Rectal smooth muscle tissue (tissue), 1 donor: ENCODE results near the gene SMOC2.

ENCODE experiments used
- H3K27ac ChIP-seq: one replicate; pipeline ENCODE4 v1.7.0; 2013; ENCODE audit warnings: low read depth, low read length, inconsistent platforms
- H3K27me3 ChIP-seq: one replicate; pipeline ENCODE4 v1.7.0; 2013; ENCODE audit warnings: low read length; ENCODE audit not compliant: control insufficient read depth, insufficient read depth
- H3K36me3 ChIP-seq: one replicate; pipeline ENCODE4 v1.7.0; 2013; ENCODE audit warnings: low read length; ENCODE audit not compliant: control insufficient read depth, insufficient read depth
- H3K4me1 ChIP-seq: one replicate; pipeline ENCODE4 v1.7.0; 2013; ENCODE audit warnings: low read length; ENCODE audit not compliant: control insufficient read depth, insufficient read depth
- H3K4me3 ChIP-seq: one replicate; pipeline ENCODE4 v1.7.0; 2013; ENCODE audit warnings: low read length
- H3K9ac ChIP-seq: one replicate; pipeline ENCODE4 v1.7.0; 2013; ENCODE audit warnings: low read length

The SMOC2 gene, protein sequence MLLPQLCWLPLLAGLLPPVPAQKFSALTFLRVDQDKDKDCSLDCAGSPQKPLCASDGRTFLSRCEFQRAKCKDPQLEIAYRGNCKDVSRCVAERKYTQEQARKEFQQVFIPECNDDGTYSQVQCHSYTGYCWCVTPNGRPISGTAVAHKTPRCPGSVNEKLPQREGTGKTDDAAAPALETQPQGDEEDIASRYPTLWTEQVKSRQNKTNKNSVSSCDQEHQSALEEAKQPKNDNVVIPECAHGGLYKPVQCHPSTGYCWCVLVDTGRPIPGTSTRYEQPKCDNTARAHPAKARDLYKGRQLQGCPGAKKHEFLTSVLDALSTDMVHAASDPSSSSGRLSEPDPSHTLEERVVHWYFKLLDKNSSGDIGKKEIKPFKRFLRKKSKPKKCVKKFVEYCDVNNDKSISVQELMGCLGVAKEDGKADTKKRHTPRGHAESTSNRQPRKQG

DNA sequence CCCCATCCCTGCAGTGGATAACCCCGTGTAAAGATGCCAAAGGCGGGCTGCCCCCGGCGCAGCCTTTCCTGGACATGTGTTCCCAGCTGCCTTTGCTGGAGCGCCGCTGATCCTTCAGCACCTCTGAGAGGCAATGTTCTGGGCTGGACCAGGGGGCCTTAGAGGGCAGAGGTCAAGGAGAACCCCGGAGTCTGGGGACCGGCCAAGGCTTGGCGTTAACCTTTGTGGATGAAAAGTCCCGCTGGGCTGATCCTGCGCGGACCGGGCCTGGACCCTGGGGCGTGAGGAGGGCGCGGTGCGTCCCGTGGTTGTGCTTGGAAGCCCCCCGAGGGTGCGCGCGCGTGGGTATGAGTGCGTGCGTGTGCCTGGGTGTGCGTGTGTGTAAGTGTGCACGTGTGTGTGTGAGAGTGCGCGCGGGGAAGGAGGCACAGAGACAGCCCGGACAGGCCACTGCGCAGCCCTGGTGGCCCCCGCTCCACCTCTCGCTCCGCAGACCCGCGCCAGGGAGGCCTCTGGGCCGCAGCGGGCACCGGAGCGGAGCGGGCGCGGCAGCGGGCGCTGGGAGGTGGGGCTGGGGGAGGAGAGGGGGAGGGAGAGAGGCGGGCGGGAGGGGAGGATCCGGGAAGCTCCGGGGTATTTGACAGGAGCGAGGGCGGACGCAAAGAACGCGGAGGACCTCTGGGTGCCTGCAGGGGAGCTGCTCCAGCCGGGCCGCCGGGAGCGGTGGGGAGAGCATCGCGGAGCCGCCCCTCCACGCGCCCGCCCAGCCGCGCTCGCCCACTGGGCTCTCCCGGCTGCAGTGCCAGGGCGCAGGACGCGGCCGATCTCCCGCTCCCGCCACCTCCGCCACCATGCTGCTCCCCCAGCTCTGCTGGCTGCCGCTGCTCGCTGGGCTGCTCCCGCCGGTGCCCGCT, at the start of gene SMOC2:
Gene SMOC2, plus strand, starts transcription at position 665 of the 914 bp plus-strand sequence. Its CDS starts 187 bp downstream, at position 852.
- Histone ChIP-seq H3K36me3 (no peaks in the 10 kb centered on the region), H3K27me3 (peaks cover 5% of the 10 kb centered on the region), H3K9ac (no peak within 1 kb of the TSS), H3K4me1 (no peaks in the 10 kb centered on the region), H3K4me3 (peak within 1 kb of the TSS; percentile 60), H3K27ac (peak within 1 kb of the TSS; percentile 11)

DNA sequence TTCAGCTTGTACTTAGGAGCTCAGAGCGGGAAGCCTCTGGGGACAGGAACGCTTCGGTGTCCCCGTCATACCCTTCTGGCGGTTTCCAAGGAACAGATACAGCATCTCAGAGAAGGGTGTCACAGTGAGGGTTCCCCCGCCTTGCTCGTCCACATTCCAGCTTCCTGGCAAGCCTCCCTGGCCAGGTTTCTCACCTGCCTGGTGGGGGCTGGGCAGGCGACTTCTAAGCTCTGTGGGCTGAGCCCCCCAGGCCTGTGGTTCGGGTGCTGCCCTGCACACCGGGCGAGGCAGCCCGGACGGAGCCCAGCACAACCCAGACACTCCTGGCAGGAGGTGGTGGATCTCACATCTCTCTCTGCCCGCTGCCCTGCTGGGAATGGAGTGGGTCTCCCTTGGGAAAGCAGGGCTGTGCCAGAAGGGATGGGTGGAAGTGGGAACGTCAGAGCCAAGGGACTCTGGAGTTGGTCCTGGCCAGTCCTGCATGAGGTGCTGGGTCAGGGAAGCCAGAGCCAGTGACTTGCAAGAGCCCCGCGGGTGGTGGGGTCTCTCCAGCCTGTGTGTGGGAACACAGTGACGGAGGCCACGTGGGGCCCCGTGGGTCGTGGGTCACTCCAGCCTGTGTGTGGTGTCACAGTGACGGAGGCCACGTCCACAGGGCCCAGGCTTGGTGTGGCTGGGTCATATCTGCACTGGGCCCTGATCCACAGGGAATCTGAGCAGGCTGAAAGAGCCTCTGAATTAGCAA, 47.7 kb upstream of the SMOC2 start:
- Histone ChIP-seq H3K9ac (no peak overlapping the region), H3K36me3 (no peaks in the 10 kb centered on the region), H3K27ac (no peak overlapping the region), H3K4me3 (no peak overlapping the region), H3K27me3 (no peaks in the 10 kb centered on the region), H3K4me1 (no peaks in the 10 kb centered on the region)

DNA sequence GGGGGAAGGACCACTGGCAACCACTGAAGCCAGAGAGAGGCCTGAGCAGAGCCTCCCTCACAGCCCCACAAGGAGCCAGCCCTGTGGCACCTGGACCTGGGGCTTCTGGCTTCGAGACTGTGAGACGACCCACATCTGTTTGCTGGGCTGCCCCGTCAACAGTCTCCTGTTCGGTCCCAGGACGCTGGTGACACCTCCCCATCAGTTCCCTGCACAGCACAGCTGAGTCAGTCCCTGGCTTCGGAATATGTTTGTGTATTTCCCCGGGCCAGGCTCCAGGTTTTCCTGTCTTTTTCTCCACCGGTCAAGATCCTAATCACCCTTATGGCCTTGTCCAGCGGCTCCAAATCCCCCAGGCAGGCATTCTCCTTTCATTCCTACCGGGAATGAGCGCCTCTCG, 46.4 kb upstream of the SMOC2 start:
- no peaks in the 10 kb centered on the region for H3K27me3 ChIP-seq
- H3K36me3 ChIP-seq: no peaks in the 10 kb centered on the region
- H3K27ac ChIP-seq: no peak overlapping the region
- no peak overlapping the region for H3K9ac ChIP-seq
- no peaks in the 10 kb centered on the region for H3K4me1 ChIP-seq
- no peak overlapping the region for H3K4me3 ChIP-seq

DNA sequence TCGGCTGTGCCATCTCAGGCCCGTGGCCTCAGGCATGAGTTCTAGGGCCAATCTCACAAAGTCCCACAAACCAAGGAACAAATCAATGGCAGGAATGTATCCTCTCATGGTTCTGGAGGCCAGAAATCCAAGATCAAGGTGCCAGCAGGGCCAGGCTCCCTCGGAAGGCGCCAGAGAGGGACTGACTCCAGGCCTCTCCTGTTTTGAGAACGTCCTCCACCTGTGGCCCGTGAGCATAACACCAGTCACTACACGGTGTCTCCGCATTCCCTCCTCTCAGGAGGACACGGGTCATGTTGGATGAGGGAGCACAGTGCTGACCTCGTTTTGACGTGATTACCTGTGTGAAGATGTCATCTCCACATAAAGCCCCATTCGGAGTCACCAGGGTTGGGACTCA, 45.0 kb upstream of the SMOC2 start:
- H3K4me3 ChIP-seq: no peak overlapping the region
- H3K9ac ChIP-seq: no peak overlapping the region
- no peaks in the 10 kb centered on the region for H3K36me3 ChIP-seq
- no peak overlapping the region for H3K27ac ChIP-seq
- H3K4me1 ChIP-seq: no peaks in the 10 kb centered on the region
- no peaks in the 10 kb centered on the region for H3K27me3 ChIP-seq

DNA sequence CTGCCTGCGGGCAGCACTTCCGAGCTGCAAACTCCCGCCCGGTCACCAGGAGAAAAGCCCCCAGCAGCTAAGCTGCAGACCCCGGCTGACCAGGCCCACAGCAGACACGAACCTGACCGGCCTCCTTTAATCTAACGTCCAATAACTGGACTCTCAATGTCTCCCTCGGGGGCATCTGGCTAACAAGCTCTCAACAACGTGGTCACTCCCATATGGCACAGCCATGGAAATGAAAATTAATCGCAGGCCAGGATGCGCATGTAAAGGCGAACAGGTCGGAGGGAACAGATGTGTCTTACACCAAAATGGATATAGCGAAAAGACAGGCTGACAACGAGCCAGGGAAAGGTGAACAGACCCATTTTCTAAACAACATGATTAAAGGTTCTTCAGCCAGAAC, 44.4 kb upstream of the SMOC2 start:
- no peak overlapping the region for H3K27ac ChIP-seq
- no peak overlapping the region for H3K4me3 ChIP-seq
- H3K9ac ChIP-seq: no peak overlapping the region
- H3K4me1 ChIP-seq: no peaks in the 10 kb centered on the region
- no peaks in the 10 kb centered on the region for H3K36me3 ChIP-seq
- H3K27me3 ChIP-seq: no peaks in the 10 kb centered on the region

DNA sequence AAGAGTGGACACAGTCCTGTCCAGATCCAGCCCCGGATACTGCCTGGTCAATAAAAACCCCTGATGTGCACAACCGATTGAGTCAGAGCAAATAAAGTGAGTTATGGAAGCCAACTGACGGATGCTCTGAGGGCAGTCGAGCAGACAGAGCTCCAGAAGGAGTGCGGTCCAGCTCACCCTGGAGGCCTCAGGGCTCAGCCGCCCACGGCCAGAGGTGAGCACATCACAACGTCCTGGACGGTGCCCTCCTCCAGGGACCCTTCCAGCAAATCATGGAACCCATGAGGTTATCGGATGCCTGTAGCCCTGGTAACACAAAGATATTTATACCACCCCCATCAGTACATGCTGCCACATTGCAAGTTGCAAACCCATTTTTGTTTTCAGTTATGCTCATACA, 44.0 kb upstream of the SMOC2 start:
- Histone ChIP-seq H3K9ac (no peak overlapping the region), H3K36me3 (no peaks in the 10 kb centered on the region), H3K27ac (no peak overlapping the region), H3K4me1 (no peaks in the 10 kb centered on the region), H3K4me3 (no peak overlapping the region), H3K27me3 (no peaks in the 10 kb centered on the region)

DNA sequence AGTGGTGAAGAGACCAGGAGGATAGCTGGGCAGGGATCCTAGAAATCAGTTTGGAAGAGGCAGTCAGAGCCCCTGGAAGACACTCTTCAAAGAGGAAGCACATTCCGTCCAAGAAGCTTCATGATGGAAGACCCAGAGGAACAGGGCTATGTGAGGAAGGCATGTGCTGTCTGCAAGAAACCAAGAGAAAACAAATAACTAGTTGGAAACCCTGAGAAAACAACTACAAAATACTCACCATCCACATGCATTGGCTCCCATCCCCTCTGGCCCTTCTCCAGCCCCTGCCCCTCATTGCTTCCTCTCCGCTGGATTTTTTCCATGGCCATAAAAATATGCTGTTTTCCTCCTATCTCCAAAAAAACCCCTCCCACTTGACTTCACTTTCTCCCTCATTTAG, 40.9 kb upstream of the SMOC2 start:
- Histone ChIP-seq H3K36me3 (no peaks in the 10 kb centered on the region), H3K4me1 (no peaks in the 10 kb centered on the region), H3K9ac (no peak overlapping the region), H3K27me3 (no peaks in the 10 kb centered on the region), H3K27ac (no peak overlapping the region), H3K4me3 (no peak overlapping the region)

DNA sequence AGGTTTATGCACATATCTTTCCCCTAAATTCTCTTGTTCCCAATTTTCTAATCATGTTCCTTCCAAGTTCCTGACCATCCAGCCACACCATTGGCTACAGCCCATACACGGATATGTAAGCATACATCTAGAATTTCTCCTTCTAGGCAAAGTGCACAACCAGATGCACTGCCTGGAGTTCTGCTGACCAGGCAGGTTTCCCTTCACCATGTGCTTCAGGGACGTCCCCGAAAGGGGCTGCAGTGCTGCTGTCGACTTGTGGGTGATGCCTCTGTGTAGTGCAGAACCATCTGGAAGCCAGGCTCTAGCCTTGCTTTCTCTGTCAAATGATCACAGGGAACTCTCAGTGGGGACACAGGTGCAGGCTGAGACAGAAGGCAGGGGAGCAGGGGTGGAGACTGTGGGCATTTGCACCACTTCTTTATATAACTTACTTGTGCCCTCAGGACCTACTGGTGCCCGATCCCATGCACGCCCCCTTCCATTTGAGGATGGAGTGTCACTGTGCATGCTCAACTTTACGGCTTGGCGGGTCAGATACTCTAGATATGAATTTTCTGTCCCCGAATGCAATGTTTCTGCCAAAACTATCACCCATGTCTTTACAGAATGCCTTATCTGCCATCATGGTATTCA, 37.5 kb upstream of the SMOC2 start:
- no peak overlapping the region for H3K9ac ChIP-seq
- H3K36me3 ChIP-seq: no peaks in the 10 kb centered on the region
- H3K4me1 ChIP-seq: no peaks in the 10 kb centered on the region
- no peak overlapping the region for H3K27ac ChIP-seq
- H3K27me3 ChIP-seq: no peaks in the 10 kb centered on the region
- H3K4me3 ChIP-seq: no peak overlapping the region

DNA sequence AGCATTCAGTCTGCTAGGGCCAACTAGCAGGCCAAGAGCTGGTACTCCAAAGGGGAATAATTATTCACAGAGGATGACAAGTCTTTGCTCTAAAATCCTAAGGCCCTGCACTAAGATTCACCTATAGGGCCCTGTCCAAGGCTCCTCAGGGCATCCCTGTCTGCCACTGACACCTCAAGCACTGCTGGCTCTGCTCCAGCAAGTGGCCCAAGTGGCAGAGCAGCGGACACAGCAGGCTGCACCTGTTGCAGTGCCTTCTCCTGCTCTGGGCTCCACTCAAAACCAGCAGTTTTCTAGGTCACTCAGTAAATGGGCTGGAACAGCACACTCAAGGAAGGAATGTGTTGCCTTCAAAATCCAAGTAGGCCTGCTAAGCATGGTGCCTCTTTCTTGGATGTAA, 36.4 kb upstream of the SMOC2 start:
- Histone ChIP-seq H3K9ac (no peak overlapping the region), H3K27me3 (no peaks in the 10 kb centered on the region), H3K4me3 (no peak overlapping the region), H3K27ac (no peak overlapping the region), H3K4me1 (no peaks in the 10 kb centered on the region), H3K36me3 (no peaks in the 10 kb centered on the region)

DNA sequence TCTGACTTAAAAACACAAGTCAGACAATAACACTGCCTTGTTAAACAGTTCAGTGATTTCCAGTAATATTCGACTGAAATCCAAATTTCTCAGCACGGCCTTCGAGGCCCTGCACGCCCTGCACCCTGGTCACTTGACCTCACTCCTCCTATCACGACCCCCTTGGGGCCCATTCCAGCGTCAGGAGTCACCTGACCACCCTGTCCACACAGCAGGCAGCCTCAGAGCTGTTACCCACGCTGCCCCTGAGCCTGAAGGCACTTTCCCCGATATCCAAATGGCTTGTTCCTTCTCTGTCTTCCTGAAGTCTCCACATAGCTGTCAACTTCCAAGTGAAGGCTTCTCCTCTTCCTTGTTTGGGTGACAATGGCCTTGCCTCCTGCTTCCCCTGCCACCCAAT, 33.1 kb upstream of the SMOC2 start:
- H3K27me3 ChIP-seq: no peaks in the 10 kb centered on the region
- no peak overlapping the region for H3K4me3 ChIP-seq
- H3K9ac ChIP-seq: no peak overlapping the region
- H3K36me3 ChIP-seq: no peaks in the 10 kb centered on the region
- H3K4me1 ChIP-seq: no peaks in the 10 kb centered on the region
- H3K27ac ChIP-seq: no peak overlapping the region

DNA sequence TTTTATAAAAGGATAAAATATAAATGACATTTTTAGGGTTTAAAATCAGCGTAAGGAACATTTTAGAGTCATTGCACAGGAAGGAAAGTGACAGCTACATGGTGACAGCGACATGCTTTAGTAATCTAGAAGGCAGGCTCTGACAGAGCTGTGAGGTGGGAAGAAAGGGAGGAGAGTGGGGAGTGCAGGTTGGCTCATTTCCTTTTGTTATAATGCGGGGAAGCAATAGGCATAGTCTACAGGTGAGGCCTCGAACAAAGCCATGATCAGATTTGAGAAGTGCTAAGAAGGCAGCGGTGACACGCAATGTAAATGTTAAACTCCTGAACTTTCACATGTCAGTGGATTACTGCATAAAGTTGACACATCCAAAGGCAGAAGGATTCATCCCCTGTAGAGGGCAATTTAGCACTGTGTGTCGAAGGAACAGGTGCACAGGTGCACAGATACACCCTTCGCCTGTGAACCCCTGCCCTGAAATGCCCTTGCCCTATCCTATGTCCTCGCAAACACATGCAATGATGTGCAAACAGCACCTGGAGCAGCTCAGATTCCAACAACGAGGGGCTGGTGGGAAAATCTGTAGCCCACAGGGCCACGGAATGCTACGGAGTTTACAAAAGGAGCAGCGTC, 32.4 kb upstream of the SMOC2 start:
- Histone ChIP-seq H3K4me3 (no peak overlapping the region), H3K27ac (no peak overlapping the region), H3K4me1 (no peaks in the 10 kb centered on the region), H3K27me3 (no peaks in the 10 kb centered on the region), H3K9ac (no peak overlapping the region), H3K36me3 (no peaks in the 10 kb centered on the region)
